Right lobe of liver (tissue), 4 donors: Measurements from ENCODE around the gene TMOD1.

Source experiments
- CTCF ChIP-seq, 4 donors: fragments of 200-600 bp in 3 of 4; fragments of 450-650 bp in 1 of 4; IDR thresholded peaks; one replicate each; pipeline versions ENCODE4 v1.5.1 to v1.8.0; 2016 to 2022; ENCODE audit warnings: antibody characterized with exemption in 4 of 4, mild to moderate bottlenecking in 2 of 4
- POLR2A ChIP-seq: fragments of 450-650 bp; IDR thresholded peaks from one replicate; pipeline ENCODE4 v1.6.1; 2017; ENCODE audit warnings: antibody characterized with exemption, mild to moderate bottlenecking
- donor health status: DM: no; HTN: no; CAD: no.
- donor health status: DM: no; HTN: no; CAD: no.
- donor health status: DM: no; HTN: yes; CAD: no.

- no peak for TF ChIP-seq CTCF (IDR thresholded peaks at IDR 0.05)
- no peak for TF ChIP-seq POLR2A
Observed at GRCh38 chr9:97575673-97576200, 74.3 kb downstream of the TMOD1 start.
